Fibroblast of lung (primary cell): Measurements from ENCODE around the gene ANKRD28. TPM values are rescaled to one million over a fixed set of nuclear protein-coding genes. Genes with fewer than 3 reads are reported as not detected.

Experiments used
- DNase-seq, 2 donors: peaks; one replicate each; pipeline versions ENCODE4 v3.0.0 to v3.0.0-alpha.2; 2010; ENCODE audit warnings: low read depth in 2 of 2
- H2AFZ ChIP-seq: 2 replicates; pipeline ENCODE4 v1.5.1; 2012; ENCODE audit warnings: low read length, control low read depth, inconsistent platforms
- H3K27ac ChIP-seq: 2 replicates; pipeline ENCODE4 v1.5.1; 2011; ENCODE audit warnings: low read length, control low read depth; ENCODE audit not compliant: insufficient read depth
- H3K27me3 ChIP-seq: 2 replicates; pipeline ENCODE4 v1.5.1; 2011; ENCODE audit warnings: mild to moderate bottlenecking, low read length; ENCODE audit not compliant: control insufficient read depth, insufficient read depth
- H3K36me3 ChIP-seq: 2 replicates; pipeline ENCODE4 v1.5.1; 2011; ENCODE audit warnings: low read length; ENCODE audit not compliant: control insufficient read depth, insufficient read depth
- H3K4me1 ChIP-seq: 2 replicates; pipeline ENCODE4 v1.5.1; 2011; ENCODE audit warnings: low read length; ENCODE audit not compliant: control insufficient read depth, insufficient read depth; ENCODE audit errors: extremely low read depth
- H3K4me2 ChIP-seq: 2 replicates; pipeline ENCODE4 v1.5.1; 2011; ENCODE audit warnings: low read length, control low read depth; ENCODE audit not compliant: insufficient read depth; ENCODE audit errors: extremely low read depth
- H3K4me3 ChIP-seq, 4 experiments: fragments of 200-600 bp in 1 of 4; sonication (generic) in 1 of 4; replicated peaks in 1 of 4; 2 replicates each; pipeline ENCODE4 v1.5.1; 2011 to 2016; ENCODE audit warnings: low read length in 4 of 4, low read depth in 3 of 4, mild to moderate bottlenecking in 3 of 4, control low read depth in 2 of 4, inconsistent platforms in 1 of 4, mixed read lengths in 1 of 4; ENCODE audit not compliant: insufficient read depth in 1 of 4; ENCODE audit errors: control extremely low read depth in 1 of 4
- H3K79me2 ChIP-seq: 2 replicates; pipeline ENCODE4 v1.5.1; 2012; ENCODE audit warnings: mild to moderate bottlenecking, low read length, inconsistent platforms; ENCODE audit not compliant: control insufficient read depth, insufficient read depth
- H3K9ac ChIP-seq: 2 replicates; pipeline ENCODE4 v1.5.1; 2011; ENCODE audit warnings: mild to moderate bottlenecking, low read length, control low read depth; ENCODE audit not compliant: insufficient read depth
- H3K9me3 ChIP-seq: 2 replicates; pipeline ENCODE4 v1.5.1; 2012; ENCODE audit warnings: low read depth, low read length; ENCODE audit not compliant: control insufficient read depth, insufficient read depth
- H4K20me1 ChIP-seq: 2 replicates; pipeline ENCODE4 v1.5.1; 2011; ENCODE audit warnings: low read length; ENCODE audit not compliant: control insufficient read depth, insufficient read depth; ENCODE audit errors: extremely low read depth
- EZH2 ChIP-seq: IDR thresholded peaks from 2 replicates; pipeline ENCODE4 v1.5.1; 2012; ENCODE audit warnings: low read length, control low read depth, mild to moderate bottlenecking; ENCODE audit errors: missing control alignments
- polyA plus RNA-seq, 2 donors: library from polyadenylated mRNA; depleted of rRNA in 1 of 2; stranded (reverse) in 1 of 2; unstranded in 1 of 2; fragments of >200 nt; gene quantifications; 2 replicates each; pipeline ENCODE4 v1.2.1, GENCODE V29; 2011 to 2012; ENCODE audit warnings: missing spikeins in 1 of 2
- total RNA-seq: library from RNA; depleted of rRNA; stranded (reverse); fragments of >200 nt; gene quantifications from 2 replicates; pipeline ENCODE4 v1.2.1, GENCODE V29; 2014
- TF ChIP-seq, protein P1 (sequence below), 2 donors: IDR thresholded peaks in 1 of 2; conservative IDR thresholded peaks in 1 of 2; 1 replicate in 1 of 2; 2 replicates in 1 of 2; pipeline ENCODE4 v1.5.1; 2011 to 2012; ENCODE audit warnings: low read length in 2 of 2, control low read depth in 1 of 2, inconsistent platforms in 1 of 2, low read depth in 1 of 2, mild to moderate bottlenecking in 1 of 2

The ANKRD28 gene
- total and polyA plus RNA-seq, 2 donors (not counting 1 experiment from before 2014, with no cell fraction given) = 82.3 to 222 TPM

DNA sequence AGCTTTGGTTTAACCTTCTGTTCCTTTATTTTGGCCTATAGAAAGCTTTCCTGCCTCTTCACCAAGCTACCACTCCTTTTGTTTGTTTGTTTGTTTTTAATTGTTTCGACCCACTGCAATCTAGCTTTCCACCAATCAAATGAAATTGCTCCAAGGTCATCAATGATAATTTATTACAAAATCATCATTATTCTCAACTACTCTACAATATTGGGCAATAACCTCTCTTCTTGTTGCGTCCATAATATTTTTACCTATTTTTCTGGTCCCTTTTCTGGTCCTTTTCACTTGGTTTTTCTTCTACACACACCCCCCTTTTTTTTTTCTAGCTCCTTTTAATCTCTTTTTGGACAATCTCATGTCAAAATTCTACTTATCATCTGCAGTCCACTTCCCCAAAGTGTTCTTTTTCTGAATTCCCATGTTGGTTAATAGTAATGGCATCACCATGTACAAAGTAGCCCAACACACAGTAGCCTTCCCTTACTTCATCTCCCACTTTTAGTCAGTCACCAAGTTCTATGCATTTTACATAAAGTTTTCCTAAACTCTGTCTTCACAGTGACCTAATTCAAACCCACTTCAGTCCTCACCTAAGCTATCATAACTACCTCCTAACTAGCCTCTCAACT lies 11.0 kb upstream of the ANKRD28 start:
- Histone ChIP-seq H4K20me1 (no peaks in the 10 kb centered on the region), H2AFZ (no peak overlapping the region), H3K9ac (no peak overlapping the region), H3K4me1 (no peaks in the 10 kb centered on the region), H3K27ac (no peak overlapping the region), H3K27me3 (no peaks in the 10 kb centered on the region), H3K4me3 (no peak overlapping the region), H3K9me3 (no peaks in the 10 kb centered on the region), H3K36me3 (no peaks in the 10 kb centered on the region), H3K4me2 (no peak overlapping the region), H3K79me2 (no peaks in the 10 kb centered on the region)
- TF ChIP-seq, protein P1, sequence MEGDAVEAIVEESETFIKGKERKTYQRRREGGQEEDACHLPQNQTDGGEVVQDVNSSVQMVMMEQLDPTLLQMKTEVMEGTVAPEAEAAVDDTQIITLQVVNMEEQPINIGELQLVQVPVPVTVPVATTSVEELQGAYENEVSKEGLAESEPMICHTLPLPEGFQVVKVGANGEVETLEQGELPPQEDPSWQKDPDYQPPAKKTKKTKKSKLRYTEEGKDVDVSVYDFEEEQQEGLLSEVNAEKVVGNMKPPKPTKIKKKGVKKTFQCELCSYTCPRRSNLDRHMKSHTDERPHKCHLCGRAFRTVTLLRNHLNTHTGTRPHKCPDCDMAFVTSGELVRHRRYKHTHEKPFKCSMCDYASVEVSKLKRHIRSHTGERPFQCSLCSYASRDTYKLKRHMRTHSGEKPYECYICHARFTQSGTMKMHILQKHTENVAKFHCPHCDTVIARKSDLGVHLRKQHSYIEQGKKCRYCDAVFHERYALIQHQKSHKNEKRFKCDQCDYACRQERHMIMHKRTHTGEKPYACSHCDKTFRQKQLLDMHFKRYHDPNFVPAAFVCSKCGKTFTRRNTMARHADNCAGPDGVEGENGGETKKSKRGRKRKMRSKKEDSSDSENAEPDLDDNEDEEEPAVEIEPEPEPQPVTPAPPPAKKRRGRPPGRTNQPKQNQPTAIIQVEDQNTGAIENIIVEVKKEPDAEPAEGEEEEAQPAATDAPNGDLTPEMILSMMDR (conservative IDR thresholded peaks at IDR 0.05 in 1 of 2, IDR thresholded peaks at IDR 0.05 in 1 of 2; ENCODE audit: low read depth in 1 of 2, low read length in 2 of 2) = no peak
- TF ChIP-seq EZH2 = no peak
- DNase-seq = no peak

DNA sequence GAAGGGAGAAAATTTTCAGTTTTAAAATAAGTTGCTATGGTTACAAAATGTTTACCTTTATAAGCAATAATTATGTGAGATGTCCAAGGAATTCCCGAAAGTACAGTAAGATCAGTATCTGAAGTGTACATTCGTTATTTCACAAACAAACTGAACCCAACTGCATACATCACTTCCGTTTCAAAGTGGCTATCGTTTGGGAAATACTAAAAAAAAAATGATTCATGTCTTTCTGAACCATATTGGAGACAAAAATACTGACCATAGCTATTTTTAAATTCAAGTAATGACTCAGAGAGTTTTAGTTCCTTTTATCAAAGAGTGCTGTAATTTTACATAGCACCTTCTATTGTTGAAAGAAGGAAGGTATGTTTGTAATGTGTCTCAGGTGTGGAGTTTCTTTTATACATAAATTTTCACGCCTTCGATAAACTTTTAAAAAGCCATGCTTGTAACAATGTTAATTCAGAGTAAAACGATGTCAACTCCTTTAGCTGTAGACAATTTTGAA lies 8.0 kb upstream of the ANKRD28 start:
- no peak overlapping the region for H3K4me3 ChIP-seq
- no peaks in the 10 kb centered on the region for H3K36me3 ChIP-seq
- no peaks in the 10 kb centered on the region for H3K79me2 ChIP-seq
- H3K4me1 ChIP-seq = no peaks in the 10 kb centered on the region
- H4K20me1 ChIP-seq = no peaks in the 10 kb centered on the region
- peak; percentile 79 to 80 for DNase-seq
- no peaks in the 10 kb centered on the region for H3K27me3 ChIP-seq
- no peak overlapping the region for H3K9ac ChIP-seq
- no peak overlapping the region for H2AFZ ChIP-seq
- H3K9me3 ChIP-seq = no peaks in the 10 kb centered on the region
- no peak for TF ChIP-seq EZH2
- TF ChIP-seq, protein P1 (conservative IDR thresholded peaks at IDR 0.05 in 1 of 2, IDR thresholded peaks at IDR 0.05 in 1 of 2; ENCODE audit: low read depth in 1 of 2, low read length in 2 of 2) = no peak
- H3K4me2 ChIP-seq = peak overlapping the region; percentile 18
- H3K27ac ChIP-seq = peak overlapping the region; percentile 75

DNA sequence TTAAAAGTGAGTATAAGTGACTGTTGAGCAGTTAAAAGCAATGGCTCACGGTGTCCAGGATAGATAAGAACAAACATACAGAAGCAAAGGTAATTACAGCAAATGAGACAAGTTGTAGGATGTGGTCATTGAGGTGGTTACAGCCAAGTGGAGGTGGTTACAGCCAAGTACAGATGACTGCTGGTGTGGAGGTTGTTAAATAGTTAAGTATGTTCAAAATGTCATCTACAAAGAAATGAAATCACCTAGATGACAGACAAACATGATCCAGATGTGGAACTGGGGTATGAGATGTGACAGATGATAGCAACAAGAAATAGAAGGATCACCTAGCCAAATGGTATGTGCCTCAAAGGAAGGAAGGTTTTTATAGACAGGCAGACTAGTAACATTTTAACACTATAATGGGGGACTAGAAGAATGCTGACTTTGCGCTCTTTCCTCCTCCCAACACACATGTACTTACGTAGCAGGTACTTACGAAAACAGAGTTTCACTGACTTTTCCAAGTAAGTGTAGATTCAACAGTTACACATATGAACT lies 6.8 kb upstream of the ANKRD28 start:
- Histone ChIP-seq H3K4me1 (peaks cover 2% of the 10 kb centered on the region), H3K4me2 (no peak overlapping the region), H3K9ac (no peak overlapping the region), H3K79me2 (peaks cover 1% of the 10 kb centered on the region), H2AFZ (no peak overlapping the region), H3K36me3 (no peaks in the 10 kb centered on the region), H3K27ac (peak overlapping the region; percentile 75), H3K4me3 (no peak overlapping the region), H3K27me3 (no peaks in the 10 kb centered on the region), H4K20me1 (no peaks in the 10 kb centered on the region), H3K9me3 (no peaks in the 10 kb centered on the region)
- peak in 1 of 2 donors; percentile 65 for DNase-seq
- TF ChIP-seq, protein P1 (conservative IDR thresholded peaks at IDR 0.05 in 1 of 2, IDR thresholded peaks at IDR 0.05 in 1 of 2; ENCODE audit: low read depth in 1 of 2, low read length in 2 of 2) = no peak
- no peak for TF ChIP-seq EZH2
